IPS DF 6.9 (cell line): ENCODE results near the gene ABCC6.
"Not testable (repeated sequence)": the region's sequence is repeated elsewhere in the genome, so short reads cannot be mapped to it uniquely, and the experiment has no call there.

Experiments used
- DNase-seq: peaks from one replicate; pipeline ENCODE4 v3.0.0-alpha.2; 2013; ENCODE audit warnings: low read depth, low spot score
- H3K27ac ChIP-seq: one replicate; pipeline ENCODE4 v1.5.1; 2013; ENCODE audit warnings: low read length, control low read depth
- H3K27me3 ChIP-seq: 2 replicates; pipeline ENCODE4 v1.6.1; 2013; ENCODE audit warnings: mild to moderate bottlenecking, low read length; ENCODE audit not compliant: control insufficient read depth, insufficient read depth
- H3K36me3 ChIP-seq: 2 replicates; pipeline ENCODE4 v1.6.1; 2013; ENCODE audit warnings: low read length; ENCODE audit not compliant: control insufficient read depth, insufficient read depth
- H3K4me1 ChIP-seq: 2 replicates; pipeline ENCODE4 v1.6.1; 2013; ENCODE audit warnings: low read length; ENCODE audit not compliant: control insufficient read depth, insufficient read depth
- H3K4me3 ChIP-seq: 2 replicates; pipeline ENCODE4 v1.5.1; 2013; ENCODE audit warnings: mild to moderate bottlenecking, low read length
- H3K9me3 ChIP-seq: 2 replicates; pipeline ENCODE4 v1.6.1; 2013; ENCODE audit warnings: low read length, inconsistent platforms; ENCODE audit not compliant: control insufficient read depth, insufficient read depth
- WGBS: extraction: QIAGEN DNeasy Blood & Tissue Kit; methylation state at CpG from one replicate; pipeline ENCODE4 v1.1.7; 2013; ENCODE audit warnings: mixed read lengths, missing lambda C conversion rate; ENCODE audit not compliant: insufficient read length, insufficient coverage; 5-methylcytosine and 5-hydroxymethylcytosine counted together

The ABCC6 gene

GRCh38 chr16:16190546-16190945, 32.7 kb downstream of the ABCC6 start:
- Histone ChIP-seq H3K9me3 (no peaks in the 10 kb centered on the region), H3K36me3 (no peaks in the 10 kb centered on the region), H3K27ac (no peak overlapping the region), H3K4me1 (peaks cover 2% of the 10 kb centered on the region), H3K27me3 (no peaks in the 10 kb centered on the region), H3K4me3 (no peak overlapping the region)
- WGBS = no CpG with 5 or more reads among the region's 5 CpGs
- no peak for DNase-seq

DNA sequence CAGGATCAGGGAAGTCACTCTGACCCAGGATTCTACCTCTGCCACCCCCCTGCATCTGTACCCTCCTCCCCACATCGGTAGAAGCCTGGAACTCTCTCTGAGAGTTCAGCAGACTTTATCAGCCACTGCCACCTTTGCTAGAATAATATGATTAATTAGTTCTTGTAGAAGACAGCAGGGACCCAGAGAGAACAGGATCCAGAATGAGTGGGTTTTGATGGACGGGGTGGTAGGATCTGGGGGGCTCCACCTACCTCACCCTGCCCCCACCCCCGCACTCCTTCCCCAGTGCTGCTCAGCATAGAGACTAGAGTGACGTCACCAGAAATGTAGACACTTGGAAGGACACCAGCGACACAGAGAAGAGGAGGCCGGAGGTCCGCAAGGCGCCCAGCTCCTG, 33.5 kb downstream of the ABCC6 start:
- DNase-seq = no peak

GRCh38 chr16:16188827-16189226, 34.5 kb downstream of the ABCC6 start:
- Histone ChIP-seq H3K9me3 (no peaks in the 10 kb centered on the region), H3K4me3 (no peak overlapping the region; the same call in 1 of the 2 replicates), H3K27me3 (no peaks in the 10 kb centered on the region), H3K36me3 (no peaks in the 10 kb centered on the region), H3K4me1 (peaks cover 2% of the 10 kb centered on the region), H3K27ac (no peak overlapping the region)
- DNase-seq = no peak
- no CpG with 5 or more reads among the region's 13 CpGs for WGBS

More for the DNA sequence above, 33.5 kb downstream of the ABCC6 start:
- WGBS = no CpG with 5 or more reads among the region's 8 CpGs
- H3K36me3 ChIP-seq = no peaks in the 10 kb centered on the region
- no peak overlapping the region for H3K4me3 ChIP-seq
- no peaks in the 10 kb centered on the region for H3K27me3 ChIP-seq
- no peaks in the 10 kb centered on the region for H3K9me3 ChIP-seq
- peaks cover 2% of the 10 kb centered on the region for H3K4me1 ChIP-seq
- no peak overlapping the region for H3K27ac ChIP-seq

DNA sequence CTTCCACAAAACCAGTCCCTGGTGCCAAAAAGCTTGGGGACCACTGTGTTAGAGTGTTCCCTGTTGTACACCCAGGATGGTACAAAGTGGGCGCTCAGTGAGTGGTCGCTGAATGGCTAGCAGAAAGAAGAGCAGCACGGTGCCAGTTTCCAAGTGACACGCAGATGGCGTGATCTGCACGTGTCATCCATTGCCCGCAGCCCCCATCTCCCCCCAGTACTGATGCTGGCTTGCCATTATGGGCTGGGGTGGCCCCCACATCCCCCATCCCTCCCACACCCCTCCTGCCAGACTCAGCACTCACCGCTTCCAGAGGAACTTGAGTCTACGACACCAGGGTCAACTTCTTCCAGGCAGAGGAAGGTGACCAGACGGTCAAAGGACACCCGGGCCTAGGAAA, 36.5 kb downstream of the ABCC6 start:
- WGBS = no CpG with 5 or more reads among the region's 11 CpGs
- Histone ChIP-seq H3K4me1 (peaks cover 3% of the 10 kb centered on the region), H3K27me3 (no peaks in the 10 kb centered on the region), H3K9me3 (no peaks in the 10 kb centered on the region), H3K4me3 (no peak overlapping the region), H3K27ac (no peak overlapping the region), H3K36me3 (no peaks in the 10 kb centered on the region)
- DNase-seq = no peak

GRCh38 chr16:16185095-16185494, 38.2 kb downstream of the ABCC6 start:
- Histone ChIP-seq H3K27ac (no peak overlapping the region), H3K4me3 (no peak overlapping the region)
- WGBS = no CpG with 5 or more reads among the region's 4 CpGs

DNA sequence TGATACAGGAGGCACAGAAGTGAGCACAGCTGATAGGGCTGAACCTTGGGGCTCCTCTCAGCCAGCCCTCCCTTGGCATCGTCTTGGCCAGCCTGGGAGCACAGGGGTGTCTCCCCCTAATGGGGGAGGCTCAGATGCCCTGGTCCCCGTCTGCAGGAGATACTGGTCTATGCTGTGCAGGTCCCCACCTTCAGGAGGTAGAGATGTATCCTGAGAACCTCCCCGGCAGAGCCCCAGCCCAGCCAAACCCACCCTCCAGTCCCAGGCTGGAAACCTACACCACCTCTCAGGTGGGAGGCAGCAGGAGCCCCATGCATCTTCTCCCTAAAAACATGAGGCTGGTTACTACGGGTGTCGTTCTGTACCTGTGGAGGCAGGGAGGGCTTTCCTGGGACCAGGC, 38.7 kb downstream of the ABCC6 start:
- H3K4me1 ChIP-seq = peaks cover 2% of the 10 kb centered on the region

More at GRCh38 chr16:16185095-16185494, 38.2 kb downstream of the ABCC6 start:
- peaks cover 2% of the 10 kb centered on the region for H3K4me1 ChIP-seq
- H3K27me3 ChIP-seq = no peaks in the 10 kb centered on the region
- DNase-seq = no peak
- H3K36me3 ChIP-seq = no peaks in the 10 kb centered on the region
- H3K9me3 ChIP-seq = no peaks in the 10 kb centered on the region

DNA sequence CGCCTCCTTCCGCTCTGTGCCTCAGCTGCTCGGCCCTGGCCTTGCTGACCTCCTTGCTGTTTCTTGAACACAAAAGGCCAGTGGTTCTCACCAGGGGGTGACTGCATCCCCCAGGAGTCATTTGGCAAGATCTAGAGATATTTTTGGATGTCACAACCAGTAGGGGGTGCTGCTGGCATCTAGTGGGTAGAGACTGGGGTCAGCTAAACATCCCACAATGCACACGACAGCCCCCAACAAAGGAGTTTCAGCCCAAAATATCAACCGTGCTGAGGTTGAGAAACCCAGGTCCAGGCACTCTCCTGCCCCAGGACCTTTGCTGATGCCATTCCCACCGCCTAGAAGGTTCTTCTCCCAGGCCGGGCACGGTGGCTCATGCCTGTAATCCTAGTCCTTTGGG, 39.7 kb downstream of the ABCC6 start:
- peaks cover 2% of the 10 kb centered on the region for H3K4me1 ChIP-seq
- no peaks in the 10 kb centered on the region for H3K9me3 ChIP-seq
- no peaks in the 10 kb centered on the region; the same call in 1 of the 2 replicates for H3K27me3 ChIP-seq
- no peaks in the 10 kb centered on the region for H3K36me3 ChIP-seq
- H3K27ac ChIP-seq = no peak overlapping the region
- DNase-seq = peak; percentile 45
- WGBS = no CpG with 5 or more reads among the region's 8 CpGs
- no peak overlapping the region for H3K4me3 ChIP-seq

More for the DNA sequence above, 38.7 kb downstream of the ABCC6 start:
- Histone ChIP-seq H3K27ac (no peak overlapping the region), H3K36me3 (no peaks in the 10 kb centered on the region), H3K4me3 (no peak overlapping the region), H3K27me3 (no peaks in the 10 kb centered on the region), H3K9me3 (no peaks in the 10 kb centered on the region)
- DNase-seq = no peak
- WGBS = no CpG with 5 or more reads among the region's 5 CpGs

DNA sequence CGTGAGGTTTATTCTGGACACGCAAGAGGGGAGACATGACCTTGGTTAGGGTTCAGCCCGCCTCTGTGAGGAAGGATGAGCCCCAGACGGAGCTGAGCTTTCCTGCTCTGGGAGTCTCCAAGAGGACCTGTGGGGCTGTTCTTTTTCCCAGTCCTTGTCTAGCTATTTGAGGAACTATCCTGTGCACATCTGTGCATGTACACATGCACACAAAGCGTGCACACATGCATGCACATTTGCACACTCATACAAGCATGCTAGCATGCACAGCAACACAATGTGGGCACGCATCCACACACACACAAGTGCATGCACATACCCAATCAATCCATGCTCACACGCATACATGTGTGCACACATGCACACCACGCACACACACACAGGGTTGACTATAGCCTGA, 40.4 kb downstream of the ABCC6 start:
- no peaks in the 10 kb centered on the region for H3K36me3 ChIP-seq
- peaks cover 2% of the 10 kb centered on the region for H3K4me1 ChIP-seq
- no peaks in the 10 kb centered on the region for H3K9me3 ChIP-seq
- H3K4me3 ChIP-seq = no peak overlapping the region
- no peaks in the 10 kb centered on the region; the same call in 1 of the 2 replicates for H3K27me3 ChIP-seq
- H3K27ac ChIP-seq = no peak overlapping the region
- WGBS = no CpG with 5 or more reads among the region's 8 CpGs
- DNase-seq = no peak

GRCh38 chr16:16181748-16182147, 41.5 kb downstream of the ABCC6 start:
- not testable (repeated sequence) for H3K9me3 ChIP-seq, H3K4me1 ChIP-seq, H3K4me3 ChIP-seq, H3K27me3 ChIP-seq, H3K36me3 ChIP-seq, DNase-seq, H3K27ac ChIP-seq
- no CpG with 5 or more reads among the region's 3 CpGs for WGBS

DNA sequence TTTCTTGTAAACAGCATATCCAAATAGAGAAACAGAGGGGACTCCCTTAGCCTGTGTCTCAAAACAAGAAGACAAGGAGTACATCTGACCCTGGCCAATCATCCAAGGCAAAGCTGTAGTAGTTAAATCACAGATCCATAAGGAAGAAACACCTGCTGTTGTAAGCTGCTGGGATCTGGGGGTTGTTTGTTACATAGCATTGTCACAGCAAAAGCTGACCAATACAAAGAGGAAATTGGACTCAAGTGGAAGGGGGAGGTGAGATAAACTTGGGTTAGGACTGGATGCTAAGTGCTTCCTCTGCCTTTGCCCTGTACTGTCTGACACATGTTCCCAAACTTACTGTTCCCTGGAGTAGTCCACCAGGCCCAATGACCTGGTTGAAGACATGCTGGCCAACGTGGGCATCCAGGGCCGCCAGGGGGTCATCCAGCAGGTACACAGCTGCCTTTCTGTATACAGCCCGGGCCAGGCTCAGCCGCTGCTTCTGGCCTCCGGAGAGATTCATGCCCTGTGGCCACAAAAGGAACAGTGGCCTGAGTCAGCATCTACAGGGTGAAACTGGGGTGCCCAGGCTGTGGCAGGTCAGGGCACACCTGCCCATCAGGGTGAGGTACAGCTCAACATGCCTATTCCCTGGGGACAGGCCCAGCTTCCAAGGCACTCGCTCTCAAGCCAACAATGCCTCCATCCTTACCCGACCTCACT, 44.7 kb downstream of the ABCC6 start:
- Histone ChIP-seq H3K36me3 (no peaks in the 10 kb centered on the region), H3K27me3 (no peaks in the 10 kb centered on the region; the same call in 1 of the 2 replicates)
- WGBS = no CpG with 5 or more reads among the region's 7 CpGs

GRCh38 chr16:16176328-16176727, 47.0 kb downstream of the ABCC6 start:
- H3K4me1 ChIP-seq = no peaks in the 10 kb centered on the region
- H3K27ac ChIP-seq = no peak overlapping the region
- H3K9me3 ChIP-seq = no peaks in the 10 kb centered on the region
- H3K27me3 ChIP-seq = no peaks in the 10 kb centered on the region; the same call in 1 of the 2 replicates
- H3K36me3 ChIP-seq = no peaks in the 10 kb centered on the region
- DNase-seq = no peak
- H3K4me3 ChIP-seq = no peak overlapping the region

More for the DNA sequence above, 44.7 kb downstream of the ABCC6 start:
- peaks cover 2% of the 10 kb centered on the region for H3K4me1 ChIP-seq
- H3K27ac ChIP-seq = no peak overlapping the region
- DNase-seq = no peak
- H3K9me3 ChIP-seq = no peaks in the 10 kb centered on the region
- H3K4me3 ChIP-seq = no peak overlapping the region
